GM19463 (cell line): ENCODE data around the gene DHPS.
"Not testable (repeated sequence)": the region's sequence is repeated elsewhere in the genome, so short reads cannot be mapped to it uniquely, and the experiment has no call there.

Experiments used
- ATAC-seq: cut with Tn5 transposase; IDR thresholded peaks from one replicate; pipeline ENCODE4 v1.9.1; 2021; ENCODE audit warnings: mild to moderate bottlenecking, moderate library complexity; ENCODE audit not compliant: unreplicated experiment

Gene DHPS

GRCh38 chr19:12647490-12648071, 34.1 kb downstream of the DHPS start:
- no peak for ATAC-seq

DNA sequence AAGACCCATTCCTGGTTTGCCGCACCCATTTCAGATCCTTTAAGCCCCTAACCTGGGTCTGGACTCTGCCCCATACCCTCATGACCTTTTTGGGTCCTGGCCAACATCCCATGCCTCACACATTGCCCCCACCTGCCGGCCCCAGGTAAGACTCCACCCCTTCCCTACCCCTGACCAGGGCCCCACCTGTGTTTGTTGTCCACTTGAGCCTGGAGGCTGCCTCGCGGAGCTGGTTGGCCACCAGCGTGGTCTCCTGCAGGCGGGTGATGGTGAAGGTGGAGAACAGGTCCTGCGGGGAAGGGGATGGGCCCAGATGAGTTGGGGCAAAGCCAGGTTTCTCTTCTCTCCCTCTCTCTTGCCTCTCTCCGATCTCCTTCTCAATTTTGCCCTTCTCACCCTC, 34.6 kb downstream of the DHPS start:
- ATAC-seq, result no peak

- no peak for ATAC-seq
These were observed 35.1 kb downstream of the DHPS start for GRCh38 chr19:12646551-12646950.

DNA sequence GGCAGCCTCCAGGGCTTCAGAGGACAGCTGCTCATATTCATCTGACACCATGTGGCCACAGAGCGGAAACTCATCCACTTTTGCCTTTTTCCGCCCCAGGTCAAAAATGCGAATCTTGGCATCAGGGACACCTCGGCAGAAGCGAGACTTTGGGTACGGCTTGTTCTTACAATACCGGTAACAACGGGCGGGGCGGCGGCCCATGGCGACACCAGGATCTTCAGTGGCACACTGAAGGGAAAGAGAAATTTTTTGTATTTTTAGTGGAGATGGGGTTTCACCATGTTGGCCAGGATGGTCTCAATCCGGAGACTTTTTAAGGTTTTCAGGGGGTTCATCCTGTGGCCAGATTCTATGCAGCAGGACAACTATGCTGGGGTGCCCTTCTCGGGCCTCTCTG, 38.0 kb downstream of the DHPS start:
- not testable (repeated sequence) for ATAC-seq

DNA sequence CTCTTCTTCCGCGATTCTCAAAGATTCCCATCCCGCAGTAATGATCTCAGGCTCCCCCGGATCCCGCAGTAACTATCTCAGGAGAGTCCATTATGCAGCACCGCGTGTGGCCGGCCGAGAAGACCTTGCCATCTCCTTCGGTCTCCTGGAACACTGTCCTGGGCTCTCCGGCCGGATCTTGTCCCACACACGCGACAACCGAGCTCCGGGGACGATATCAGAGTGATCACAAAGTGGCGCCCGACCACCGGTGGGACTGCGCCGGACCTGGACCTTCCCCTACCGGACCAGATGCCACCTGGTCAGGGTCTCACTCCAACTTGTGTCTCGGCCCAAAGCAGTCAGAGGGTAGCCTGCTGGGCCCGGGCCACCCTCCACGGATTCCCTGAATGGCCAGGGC, 39.2 kb downstream of the DHPS start:
- ATAC-seq, result no peak

- no peak for ATAC-seq
These were observed 40.2 kb downstream of the DHPS start for GRCh38 chr19:12641456-12641855.

DNA sequence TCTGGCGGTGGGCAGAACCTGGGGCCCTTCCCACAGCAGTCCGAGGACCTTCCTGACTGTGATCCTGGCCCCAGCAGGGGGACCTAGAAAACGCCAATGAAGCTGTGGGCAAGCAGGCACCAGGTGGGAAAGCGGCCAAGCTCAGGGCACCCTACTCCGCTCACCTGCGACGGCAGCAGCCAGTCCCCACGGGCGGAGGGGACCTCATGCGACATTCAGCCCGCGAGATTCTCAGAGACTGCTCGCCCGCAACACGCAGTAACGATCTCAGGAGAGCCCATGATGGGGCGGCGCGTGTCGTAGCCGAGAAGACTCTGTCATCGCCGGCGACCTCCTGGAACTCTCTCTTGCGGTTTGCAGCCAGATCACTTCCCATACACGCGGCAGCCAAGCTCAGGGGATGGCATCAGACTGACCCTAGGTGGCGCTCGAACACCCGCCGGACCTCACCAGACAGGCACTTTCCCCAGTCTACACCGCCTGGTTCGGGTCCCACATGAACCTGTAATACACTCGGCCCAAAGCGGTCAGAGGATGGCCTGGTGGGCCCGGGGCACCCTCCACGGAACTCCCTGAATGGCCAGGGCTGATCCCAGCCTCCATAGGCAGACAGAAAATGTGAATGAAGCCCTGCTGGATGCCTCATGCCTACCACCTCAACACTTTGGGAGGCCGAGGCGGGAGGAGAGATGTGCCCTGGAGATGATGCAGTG, 41.6 kb downstream of the DHPS start:
- ATAC-seq, result no peak

DNA sequence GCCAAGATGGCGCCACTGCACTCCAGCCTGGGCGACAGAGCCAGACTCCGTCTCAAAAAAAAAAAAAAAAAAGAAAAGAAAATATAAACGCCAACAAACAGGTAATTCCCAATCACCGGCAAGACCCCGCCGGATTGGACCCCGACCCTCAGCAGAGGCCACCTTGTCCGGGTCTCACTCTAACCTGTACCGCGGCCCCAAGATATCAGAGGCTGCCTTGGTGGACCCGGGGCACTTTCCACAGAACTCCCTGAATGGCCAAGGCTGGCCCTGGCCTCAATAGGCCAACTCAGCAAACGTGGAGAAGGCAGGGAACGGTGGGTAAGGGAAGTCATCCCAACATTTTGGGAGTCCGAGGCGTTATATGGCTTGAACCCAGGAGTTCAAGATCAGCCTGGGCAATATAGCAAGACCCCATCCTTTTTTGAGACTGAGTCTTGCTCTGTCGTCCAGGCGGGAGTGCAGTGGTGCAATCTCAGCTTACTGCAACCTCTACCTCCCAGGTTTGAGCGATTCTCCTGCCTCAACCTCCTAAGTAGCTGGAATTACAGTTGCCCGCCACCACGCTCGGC, 43.0 kb downstream of the DHPS start:
- ATAC-seq, result no peak

GRCh38 chr19:12636631-12637030, 45.0 kb downstream of the DHPS start:
- ATAC-seq, result no peak

- no peak for ATAC-seq
These were observed 52.5 kb downstream of the DHPS start for GRCh38 chr19:12629215-12629614.

DNA sequence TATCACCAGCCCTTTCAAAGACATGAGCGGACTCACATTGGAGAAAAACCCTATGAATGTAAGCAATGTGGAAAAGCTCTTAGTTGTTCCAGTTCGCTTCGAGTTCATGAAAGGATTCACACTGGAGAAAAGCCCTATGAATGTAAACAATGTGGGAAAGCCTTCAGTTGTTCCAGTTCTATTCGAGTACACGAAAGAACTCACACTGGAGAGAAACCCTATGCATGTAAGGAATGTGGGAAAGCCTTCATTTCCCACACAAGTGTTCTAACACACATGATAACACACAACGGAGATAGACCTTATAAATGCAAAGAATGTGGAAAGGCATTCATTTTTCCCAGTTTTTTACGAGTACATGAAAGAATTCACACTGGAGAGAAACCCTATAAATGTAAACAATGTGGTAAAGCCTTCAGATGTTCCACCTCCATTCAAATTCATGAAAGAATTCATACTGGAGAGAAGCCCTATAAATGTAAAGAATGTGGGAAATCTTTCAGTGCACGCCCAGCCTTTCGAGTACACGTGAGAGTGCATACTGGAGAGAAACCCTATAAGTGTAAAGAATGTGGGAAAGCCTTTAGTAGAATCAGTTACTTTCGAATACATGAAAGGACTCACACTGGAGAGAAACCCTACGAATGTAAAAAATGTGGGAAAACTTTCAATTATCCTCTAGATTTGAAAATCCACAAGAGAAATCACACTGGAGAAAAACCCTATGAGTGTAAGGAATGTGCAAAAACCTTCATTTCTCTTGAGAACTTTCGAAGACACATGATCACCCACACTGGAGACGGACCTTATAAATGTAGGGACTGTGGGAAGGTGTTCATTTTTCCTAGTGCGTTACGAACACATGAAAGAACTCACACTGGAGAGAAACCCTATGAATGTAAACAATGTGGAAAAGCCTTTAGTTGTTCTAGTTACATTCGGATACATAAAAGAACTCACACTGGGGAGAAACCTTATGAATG, 53.3 kb downstream of the DHPS start:
- no peak for ATAC-seq

DNA sequence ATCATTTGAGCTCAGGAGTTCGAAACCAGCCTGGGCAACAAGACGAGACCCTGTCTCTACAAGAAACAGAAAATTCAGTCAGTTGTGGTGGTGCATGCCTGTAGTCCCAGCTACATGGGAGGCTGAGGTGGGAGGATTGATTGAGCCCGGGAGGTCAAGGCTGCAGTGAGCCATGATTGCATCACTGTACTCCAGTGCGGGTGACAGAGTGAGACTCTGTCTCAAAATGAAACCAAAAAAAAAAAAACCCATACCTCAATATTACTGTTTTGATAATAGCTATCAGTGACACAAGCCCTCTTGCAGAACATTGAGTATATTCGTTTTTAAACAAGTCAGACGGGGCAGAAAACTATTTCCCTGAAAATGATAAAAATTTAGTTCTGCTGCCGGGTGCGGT, 54.7 kb downstream of the DHPS start:
- ATAC-seq, result no peak
